Trophoblast cell (in vitro differentiated cells and primary cell): ENCODE data around the gene PDE4C.

ENCODE experiments used
- DNase-seq, 2 donors: peaks; one replicate each; pipeline ENCODE4 v3.0.0-alpha.2; 2016
- H2AFZ ChIP-seq: 2 replicates; pipeline ENCODE4 v1.6.1; 2013; ENCODE audit warnings: low read length, moderate library complexity, mild to moderate bottlenecking; ENCODE audit not compliant: insufficient read depth, poor library complexity
- H2AK5ac ChIP-seq: 2 replicates; pipeline ENCODE4 v1.6.1; 2013; ENCODE audit warnings: mild to moderate bottlenecking, low read length
- H2BK120ac ChIP-seq: 2 replicates; pipeline ENCODE4 v1.6.1; 2013; ENCODE audit warnings: low read length, mild to moderate bottlenecking, moderate library complexity; ENCODE audit not compliant: insufficient read depth, poor library complexity
- H2BK12ac ChIP-seq: 2 replicates; pipeline ENCODE4 v1.6.1; 2013; ENCODE audit warnings: mild to moderate bottlenecking, low read length, moderate library complexity
- H2BK5ac ChIP-seq: 2 replicates; pipeline ENCODE4 v1.6.1; 2013; ENCODE audit warnings: low read length, low read depth, moderate library complexity, mild to moderate bottlenecking; ENCODE audit not compliant: poor library complexity
- H3K14ac ChIP-seq: 2 replicates; pipeline ENCODE4 v1.6.1; 2013; ENCODE audit warnings: mild to moderate bottlenecking, low read length
- H3K18ac ChIP-seq: 2 replicates; pipeline ENCODE4 v1.6.1; 2013; ENCODE audit warnings: mild to moderate bottlenecking, low read length
- H3K23ac ChIP-seq: 2 replicates; pipeline ENCODE4 v1.6.1; 2013; ENCODE audit warnings: low read length
- H3K27ac ChIP-seq: 2 replicates; pipeline ENCODE4 v1.5.1; 2013; ENCODE audit warnings: low read depth, mild to moderate bottlenecking, inconsistent platforms, low read length, moderate library complexity
- H3K27me3 ChIP-seq: 2 replicates; pipeline ENCODE4 v1.6.1; 2013; ENCODE audit warnings: inconsistent platforms, mild to moderate bottlenecking, low read length, moderate library complexity; ENCODE audit not compliant: insufficient read depth
- H3K36me3 ChIP-seq, 2 experiments: 1 replicate in 1 of 2; 2 replicates in 1 of 2; pipeline ENCODE4 v1.6.1; 2013; ENCODE audit warnings: low read length in 2 of 2, mild to moderate bottlenecking in 2 of 2, moderate library complexity in 1 of 2; ENCODE audit not compliant: insufficient read depth in 2 of 2, control insufficient read depth in 1 of 2
- H3K4ac ChIP-seq: 2 replicates; pipeline ENCODE4 v1.6.1; 2013; ENCODE audit warnings: low read depth, mild to moderate bottlenecking, low read length, moderate library complexity
- H3K4me1 ChIP-seq, 2 experiments: 1 replicate in 1 of 2; 2 replicates in 1 of 2; pipeline ENCODE4 v1.6.1; 2013; ENCODE audit warnings: low read length in 2 of 2, mild to moderate bottlenecking in 2 of 2, moderate library complexity in 1 of 2; ENCODE audit not compliant: insufficient read depth in 2 of 2, control insufficient read depth in 1 of 2
- H3K4me2 ChIP-seq: 2 replicates; pipeline ENCODE4 v1.6.1; 2013; ENCODE audit warnings: inconsistent platforms, mild to moderate bottlenecking, low read length, moderate library complexity
- H3K4me3 ChIP-seq: 2 replicates; pipeline ENCODE4 v1.5.1; 2013; ENCODE audit warnings: mild to moderate bottlenecking, low read depth, low read length, inconsistent platforms
- H3K79me1 ChIP-seq: one replicate; pipeline ENCODE4 v1.6.1; 2013; ENCODE audit warnings: low read length
- H3K79me2 ChIP-seq: 2 replicates; pipeline ENCODE4 v1.6.1; 2013; ENCODE audit warnings: low read length, mild to moderate bottlenecking; ENCODE audit not compliant: control insufficient read depth, insufficient read depth, poor library complexity
- H3K9ac ChIP-seq: 2 replicates; pipeline ENCODE4 v1.6.1; 2013; ENCODE audit warnings: mild to moderate bottlenecking, low read length
- H3K9me3 ChIP-seq: 2 replicates; pipeline ENCODE4 v1.6.1; 2013; ENCODE audit warnings: low read depth, mild to moderate bottlenecking, control low read depth, inconsistent platforms, low read length; ENCODE audit not compliant: insufficient read depth
- H4K12ac ChIP-seq: 2 replicates; pipeline ENCODE4 v1.6.1; 2013; ENCODE audit warnings: low read depth, mild to moderate bottlenecking, low read length, moderate library complexity
- H4K8ac ChIP-seq: 2 replicates; pipeline ENCODE4 v1.6.1; 2013; ENCODE audit warnings: low read depth, mild to moderate bottlenecking, low read length, moderate library complexity
- H4K91ac ChIP-seq: one replicate; pipeline ENCODE4 v1.6.1; 2013; ENCODE audit warnings: low read depth, mild to moderate bottlenecking, low read length, moderate library complexity
- WGBS: extraction: QIAGEN DNeasy Blood & Tissue Kit; methylation state at CpG from one replicate; pipeline ENCODE4 v1.1.7; 2013; ENCODE audit warnings: missing lambda C conversion rate; ENCODE audit not compliant: insufficient read length, insufficient coverage; ENCODE audit errors: extremely low coverage; 5-methylcytosine and 5-hydroxymethylcytosine counted together

The PDE4C gene

DNA sequence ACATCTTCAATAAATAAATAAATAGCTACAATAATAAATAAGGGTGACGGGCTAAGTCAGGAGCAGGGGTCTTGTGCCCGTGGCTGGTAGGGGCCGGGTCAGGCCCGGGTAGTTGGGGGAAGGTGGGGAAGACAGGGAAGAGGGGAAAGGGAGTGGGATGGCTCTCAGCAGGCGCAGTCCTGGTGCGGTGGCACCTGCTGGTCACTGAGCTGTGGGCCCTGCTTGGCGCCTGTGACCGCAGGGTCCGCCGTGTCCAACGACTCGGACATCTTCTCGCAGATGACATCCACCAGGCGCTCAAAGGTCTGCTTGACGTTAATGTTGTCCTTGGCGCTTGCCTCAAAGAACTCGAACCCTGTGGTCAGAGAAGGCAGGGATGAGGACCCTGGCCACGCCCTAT lies 28.9 kb downstream of the PDE4C start:
- no peak overlapping the region for H2BK5ac ChIP-seq
- no peak overlapping the region for H3K27ac ChIP-seq
- no peak overlapping the region for H3K9ac ChIP-seq
- no peak overlapping the region for H4K12ac ChIP-seq
- H3K4me2 ChIP-seq: no peak overlapping the region
- H2BK12ac ChIP-seq: no peak overlapping the region
- peaks cover 6% of the 10 kb centered on the region for H3K79me2 ChIP-seq
- H3K36me3 ChIP-seq: peaks cover 11 to 12% of the 10 kb centered on the region in 2 experiments
- no peak overlapping the region for H4K91ac ChIP-seq
- H2BK120ac ChIP-seq: no peak overlapping the region
- H3K4me3 ChIP-seq: no peak overlapping the region
- no peak overlapping the region for H3K4ac ChIP-seq
- peaks cover 5% of the 10 kb centered on the region for H3K79me1 ChIP-seq
- peaks cover 12 to 13% of the 10 kb centered on the region in 2 experiments for H3K4me1 ChIP-seq
- H2AFZ ChIP-seq: no peak overlapping the region
- H3K23ac ChIP-seq: no peak overlapping the region
- no peak overlapping the region for H3K14ac ChIP-seq
- H3K27me3 ChIP-seq: no peaks in the 10 kb centered on the region
- H3K9me3 ChIP-seq: peaks cover under 1% of the 10 kb centered on the region
- H3K18ac ChIP-seq: no peak overlapping the region
- no peak for DNase-seq
- no peak overlapping the region for H4K8ac ChIP-seq
- WGBS: no CpG with 5 or more reads among the region's 18 CpGs
- H2AK5ac ChIP-seq: no peak overlapping the region

DNA sequence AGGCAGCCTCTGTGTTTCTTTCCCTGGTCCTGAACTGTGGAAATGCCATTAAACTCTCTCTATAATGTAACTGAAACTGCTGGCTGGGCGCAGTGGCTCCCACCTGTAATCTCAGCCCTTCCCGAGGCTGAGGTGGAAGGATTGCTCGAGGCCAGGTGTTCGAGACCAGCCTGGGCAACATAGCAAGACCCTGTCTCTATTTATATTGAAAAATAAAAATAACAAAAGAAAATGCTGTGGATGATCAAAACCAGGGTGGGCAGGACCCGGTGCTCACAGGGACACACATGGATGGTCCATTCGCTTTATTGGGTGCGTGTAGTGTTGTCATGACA lies 29.8 kb downstream of the PDE4C start:
- H3K18ac ChIP-seq: no peak overlapping the region
- H3K4ac ChIP-seq: no peak overlapping the region
- H3K4me1 ChIP-seq: peaks cover 15 to 17% of the 10 kb centered on the region in 2 experiments
- H3K9ac ChIP-seq: no peak overlapping the region
- WGBS: no CpG with 5 or more reads among the region's 7 CpGs
- H2BK12ac ChIP-seq: no peak overlapping the region
- H2BK120ac ChIP-seq: no peak overlapping the region
- no peak overlapping the region for H3K4me3 ChIP-seq
- H3K4me2 ChIP-seq: no peak overlapping the region
- H2AFZ ChIP-seq: no peak overlapping the region
- no peak overlapping the region for H3K23ac ChIP-seq
- no peaks in the 10 kb centered on the region for H3K27me3 ChIP-seq
- H4K8ac ChIP-seq: no peak overlapping the region
- H3K36me3 ChIP-seq: peaks cover 11 to 12% of the 10 kb centered on the region in 2 experiments
- no peak overlapping the region for H4K91ac ChIP-seq
- DNase-seq: no peak
- H3K79me2 ChIP-seq: peaks cover 6% of the 10 kb centered on the region
- H3K79me1 ChIP-seq: peaks cover 6% of the 10 kb centered on the region
- H3K27ac ChIP-seq: no peak overlapping the region
- no peak overlapping the region for H2BK5ac ChIP-seq
- H3K14ac ChIP-seq: no peak overlapping the region
- no peak overlapping the region for H2AK5ac ChIP-seq
- H3K9me3 ChIP-seq: no peaks in the 10 kb centered on the region
- H4K12ac ChIP-seq: no peak overlapping the region

GRCh38 chr19:18194554-18195238 lies 31.5 kb downstream of the PDE4C start:
- Histone ChIP-seq H3K79me2 (peaks cover 6% of the 10 kb centered on the region), H3K23ac (no peak overlapping the region), H3K4me2 (no peak overlapping the region), H4K12ac (no peak overlapping the region), H3K18ac (no peak overlapping the region), H2AK5ac (no peak overlapping the region), H3K9me3 (no peaks in the 10 kb centered on the region), H3K36me3 (peaks cover 11 to 12% of the 10 kb centered on the region in 2 experiments), H3K4me1 (peaks cover 15 to 17% of the 10 kb centered on the region in 2 experiments), H3K27ac (no peak overlapping the region), H3K4me3 (no peak overlapping the region), H2BK120ac (no peak overlapping the region), H2BK12ac (no peak overlapping the region), H3K14ac (no peak overlapping the region), H3K4ac (no peak overlapping the region), H3K27me3 (no peaks in the 10 kb centered on the region), H3K79me1 (peaks cover 6% of the 10 kb centered on the region), H2AFZ (no peak overlapping the region), H3K9ac (no peak overlapping the region), H4K8ac (no peak overlapping the region), H4K91ac (no peak overlapping the region), H2BK5ac (no peak overlapping the region)
- peak in 1 of 2 donors; percentile 23 for DNase-seq
- no CpG with 5 or more reads among the region's 27 CpGs for WGBS

DNA sequence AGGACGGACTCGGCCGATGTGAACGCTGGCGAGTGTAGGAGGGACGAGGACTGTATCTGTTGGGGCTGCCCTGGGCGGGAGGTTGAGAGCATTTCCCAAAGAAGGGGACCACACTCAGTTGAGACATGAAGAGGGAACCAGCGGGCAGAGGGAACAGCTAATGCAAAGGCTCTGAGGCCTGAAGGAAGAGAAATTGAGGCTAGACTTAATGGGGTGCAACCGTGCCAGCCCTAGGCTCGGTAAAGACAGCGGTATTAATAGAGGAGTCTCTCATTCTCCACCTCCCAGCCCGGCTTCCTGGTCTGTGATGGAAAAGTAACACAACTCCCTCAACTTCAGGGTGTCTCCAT lies 32.1 kb downstream of the PDE4C start:
- Histone ChIP-seq H3K27ac (no peak overlapping the region), H3K79me2 (peaks cover 6% of the 10 kb centered on the region), H3K9me3 (no peaks in the 10 kb centered on the region), H3K9ac (no peak overlapping the region), H4K12ac (peak overlapping the region; percentile 12), H3K4me1 (peaks cover 15 to 17% of the 10 kb centered on the region in 2 experiments), H2AK5ac (peak overlapping the region; percentile 42), H2AFZ (peak overlapping the region; percentile 53), H3K36me3 (peaks cover 11 to 12% of the 10 kb centered on the region in 2 experiments), H2BK12ac (no peak overlapping the region), H2BK5ac (no peak overlapping the region), H4K91ac (no peak overlapping the region), H3K4me2 (peak overlapping the region; percentile 94), H3K14ac (no peak overlapping the region), H3K23ac (no peak overlapping the region), H4K8ac (peak overlapping the region; percentile 85), H3K4me3 (peak overlapping the region; percentile 99), H3K4ac (no peak overlapping the region), H3K18ac (peak overlapping the region; percentile 63), H2BK120ac (no peak overlapping the region), H3K79me1 (peaks cover 6% of the 10 kb centered on the region), H3K27me3 (no peaks in the 10 kb centered on the region)
- no peak for DNase-seq
- no CpG with 5 or more reads among the region's 12 CpGs for WGBS
